MCF 10A (cell line): Measurements from ENCODE around the gene MMD. TPM values are rescaled to one million over a fixed set of nuclear protein-coding genes. Genes with fewer than 3 reads are reported as not detected.
A peak's percentile ranks its signal among the peaks of the same experiment; 100 is the strongest.

ENCODE experiments used
- BruUV-seq: library from RNA; stranded (reverse); fragments of 400-500 nt; replicated peaks from 2 replicates; lab custom pipeline; 2021; lab: Mats Ljungman, UMichigan
- CTCF ChIA-PET: fragments of 300-600 bp; sonication (Branson Sonifier 250); formaldehyde crosslinking; extraction: SDS; loops from one replicate; lab custom pipeline; 2021; ENCODE audit warnings: antibody characterized with exemption, inconsistent platforms; lab: Yijun Ruan, JAX
- POLR2A ChIA-PET: fragments of 300-600, 350-650 bp; sonication (Branson Sonifier 250); formaldehyde crosslinking; extraction: SDS; loops from one replicate; lab custom pipeline; 2020; ENCODE audit warnings: antibody characterized with exemption, inconsistent platforms; lab: Yijun Ruan, JAX
- DNase-seq: peaks from one replicate; pipeline ENCODE4 v3.0.0-alpha.2; 2018; ENCODE audit not compliant: unreplicated experiment
- H3K27ac Mint-ChIP-seq: one replicate; pipeline ENCODE4 v1.8.0; 2022; ENCODE audit warnings: mild to moderate bottlenecking, low read depth, mixed read lengths; ENCODE audit not compliant: unreplicated experiment
- H3K27me3 Mint-ChIP-seq: one replicate; pipeline ENCODE4 v1.8.0; 2022; ENCODE audit warnings: mixed read lengths; ENCODE audit not compliant: insufficient read depth, unreplicated experiment
- H3K36me3 Mint-ChIP-seq: one replicate; pipeline ENCODE4 v1.8.0; 2022; ENCODE audit warnings: mild to moderate bottlenecking, moderate library complexity, mixed read lengths; ENCODE audit not compliant: insufficient read depth, unreplicated experiment
- H3K4me1 Mint-ChIP-seq: one replicate; pipeline ENCODE4 v1.8.0; 2022; ENCODE audit warnings: mixed read lengths; ENCODE audit not compliant: insufficient read depth, unreplicated experiment
- H3K4me3 Mint-ChIP-seq: one replicate; pipeline ENCODE4 v1.8.0; 2022; ENCODE audit warnings: mild to moderate bottlenecking, moderate library complexity, mixed read lengths; ENCODE audit not compliant: unreplicated experiment
- H3K9me3 Mint-ChIP-seq: one replicate; pipeline ENCODE4 v1.8.0; 2022; ENCODE audit warnings: mixed read lengths; ENCODE audit not compliant: unreplicated experiment
- intact Hi-C: fragments of 100-400 bp; cut with micrococcal nuclease; formaldehyde crosslinking; loops from 2 replicates; pipeline ENCODE4 v1.14.1; 2022
- total RNA-seq: library from RNA; stranded (reverse); gene quantifications from 2 replicates; pipeline ENCODE4 v1.2.3, GENCODE V29; 2022
- TF ChIP-seq, protein P1 (sequence below): fragments of 200-600 bp; IDR thresholded peaks from one replicate; pipeline ENCODE4 v1.8.0; 2022; ENCODE audit warnings: antibody characterized with exemption, mild to moderate bottlenecking; ENCODE audit not compliant: unreplicated experiment

The MMD gene
- total RNA-seq, 1 experiment from 2014 or later = 5.9 TPM

DNA sequence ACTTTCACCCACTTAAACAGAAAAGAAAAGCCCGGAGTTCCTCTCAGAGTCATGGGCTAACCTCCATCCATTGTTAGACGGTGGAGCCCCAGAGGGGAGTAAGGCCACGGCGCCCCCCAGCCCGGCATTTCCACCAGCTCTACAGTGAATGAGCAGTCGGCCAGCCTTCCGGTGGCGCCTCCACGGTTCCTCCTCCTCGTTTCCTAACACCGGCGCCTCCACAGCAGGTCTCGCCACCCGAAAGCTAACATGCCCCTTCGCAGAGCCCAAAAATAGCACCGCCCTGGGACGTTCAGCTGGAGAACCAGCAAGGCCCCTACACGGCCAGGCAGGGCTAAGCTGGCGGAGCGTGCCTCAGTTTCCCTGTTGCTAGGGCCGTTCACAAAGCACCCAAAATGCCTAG lies 858 bp downstream of the MMD start:
- Mint-ChIP-seq H3K27me3 (peaks cover 25% of the 10 kb centered on the region), H3K4me1 (peaks cover 6% of the 10 kb centered on the region), H3K4me3 (peak overlapping the region; percentile 84), H3K36me3 (no peaks in the 10 kb centered on the region), H3K9me3 (peaks cover 6% of the 10 kb centered on the region), H3K27ac (peak overlapping the region; percentile 39)
- intact Hi-C loops = loop anchor here (5.0 kb wide), 1 partner anchor 77 kb away; no protein-coding TSS in a partner anchor
- TF ChIP-seq, protein P1, sequence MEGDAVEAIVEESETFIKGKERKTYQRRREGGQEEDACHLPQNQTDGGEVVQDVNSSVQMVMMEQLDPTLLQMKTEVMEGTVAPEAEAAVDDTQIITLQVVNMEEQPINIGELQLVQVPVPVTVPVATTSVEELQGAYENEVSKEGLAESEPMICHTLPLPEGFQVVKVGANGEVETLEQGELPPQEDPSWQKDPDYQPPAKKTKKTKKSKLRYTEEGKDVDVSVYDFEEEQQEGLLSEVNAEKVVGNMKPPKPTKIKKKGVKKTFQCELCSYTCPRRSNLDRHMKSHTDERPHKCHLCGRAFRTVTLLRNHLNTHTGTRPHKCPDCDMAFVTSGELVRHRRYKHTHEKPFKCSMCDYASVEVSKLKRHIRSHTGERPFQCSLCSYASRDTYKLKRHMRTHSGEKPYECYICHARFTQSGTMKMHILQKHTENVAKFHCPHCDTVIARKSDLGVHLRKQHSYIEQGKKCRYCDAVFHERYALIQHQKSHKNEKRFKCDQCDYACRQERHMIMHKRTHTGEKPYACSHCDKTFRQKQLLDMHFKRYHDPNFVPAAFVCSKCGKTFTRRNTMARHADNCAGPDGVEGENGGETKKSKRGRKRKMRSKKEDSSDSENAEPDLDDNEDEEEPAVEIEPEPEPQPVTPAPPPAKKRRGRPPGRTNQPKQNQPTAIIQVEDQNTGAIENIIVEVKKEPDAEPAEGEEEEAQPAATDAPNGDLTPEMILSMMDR = no peak
- BruUV-seq = no TSS peak
- ChIA-PET POLR2A (interaction anchor here (0.6 to 3.4 kb wide), 7 partner anchors 9 to 1895 kb away, joined by 3 to 41 read pairs (median 4); no protein-coding TSS in a partner anchor), CTCF (interaction anchor here (0.6 to 1.1 kb wide), 3 partner anchors 13 to 122 kb away, joined by 3 to 4 read pairs (median 3); partner anchors contain the start of gene SMIM36)
- peak; percentile 33 for DNase-seq

DNA sequence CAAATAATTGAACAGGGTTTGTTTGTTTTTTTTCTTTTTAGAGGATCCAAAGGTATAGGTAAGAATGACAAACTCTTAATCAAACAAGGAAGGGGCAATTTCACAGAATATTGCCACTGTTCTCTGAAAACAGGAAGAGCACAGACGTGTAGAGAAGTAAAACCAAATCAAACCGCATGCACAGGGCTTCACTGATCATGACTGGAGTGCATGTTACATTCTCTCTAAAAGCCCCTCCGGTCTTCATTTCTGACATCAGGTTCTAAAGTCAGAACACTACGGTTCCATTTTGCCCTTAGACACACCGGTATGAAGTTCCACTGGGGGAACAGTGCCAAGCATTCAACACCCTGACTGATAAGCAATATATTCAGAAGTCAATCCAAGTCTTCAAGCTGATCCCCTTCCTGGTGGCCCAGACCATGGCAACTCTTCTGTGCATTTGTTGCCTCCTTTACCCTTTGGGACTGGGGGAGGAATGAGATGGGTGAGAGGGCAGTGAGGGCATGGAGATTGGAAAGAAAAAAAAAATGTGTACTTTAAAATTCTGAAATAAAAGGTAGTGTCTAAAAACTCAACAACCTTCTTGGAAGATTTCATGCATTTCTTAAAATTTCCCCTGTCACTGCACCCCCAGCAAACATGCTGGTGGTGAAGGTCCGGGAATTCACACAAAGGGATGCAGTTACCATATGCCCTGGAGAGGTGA lies 1.4 kb downstream of the MMD start:
- TF ChIP-seq, protein P1 = no peak
- ChIA-PET POLR2A (interaction anchor here (0.5 to 3.4 kb wide), 6 partner anchors 9 to 1612 kb away, joined by 4 to 41 read pairs (median 4); no protein-coding TSS in a partner anchor), CTCF (interaction anchor here (0.6 to 1.1 kb wide), 3 partner anchors 13 to 361 kb away, joined by 3 to 4 read pairs (median 3); no protein-coding TSS in a partner anchor)
- Mint-ChIP-seq H3K4me1 (peaks cover 6% of the 10 kb centered on the region), H3K27me3 (peaks cover 20% of the 10 kb centered on the region), H3K4me3 (peak overlapping the region; percentile 84), H3K36me3 (no peaks in the 10 kb centered on the region), H3K9me3 (peaks cover 6% of the 10 kb centered on the region), H3K27ac (no peak overlapping the region)
- BruUV-seq = TSS peak; percentile 32
- DNase-seq = no peak
- intact Hi-C loops = loop anchor here (5.0 kb wide), 1 partner anchor 77 kb away; no protein-coding TSS in a partner anchor

DNA sequence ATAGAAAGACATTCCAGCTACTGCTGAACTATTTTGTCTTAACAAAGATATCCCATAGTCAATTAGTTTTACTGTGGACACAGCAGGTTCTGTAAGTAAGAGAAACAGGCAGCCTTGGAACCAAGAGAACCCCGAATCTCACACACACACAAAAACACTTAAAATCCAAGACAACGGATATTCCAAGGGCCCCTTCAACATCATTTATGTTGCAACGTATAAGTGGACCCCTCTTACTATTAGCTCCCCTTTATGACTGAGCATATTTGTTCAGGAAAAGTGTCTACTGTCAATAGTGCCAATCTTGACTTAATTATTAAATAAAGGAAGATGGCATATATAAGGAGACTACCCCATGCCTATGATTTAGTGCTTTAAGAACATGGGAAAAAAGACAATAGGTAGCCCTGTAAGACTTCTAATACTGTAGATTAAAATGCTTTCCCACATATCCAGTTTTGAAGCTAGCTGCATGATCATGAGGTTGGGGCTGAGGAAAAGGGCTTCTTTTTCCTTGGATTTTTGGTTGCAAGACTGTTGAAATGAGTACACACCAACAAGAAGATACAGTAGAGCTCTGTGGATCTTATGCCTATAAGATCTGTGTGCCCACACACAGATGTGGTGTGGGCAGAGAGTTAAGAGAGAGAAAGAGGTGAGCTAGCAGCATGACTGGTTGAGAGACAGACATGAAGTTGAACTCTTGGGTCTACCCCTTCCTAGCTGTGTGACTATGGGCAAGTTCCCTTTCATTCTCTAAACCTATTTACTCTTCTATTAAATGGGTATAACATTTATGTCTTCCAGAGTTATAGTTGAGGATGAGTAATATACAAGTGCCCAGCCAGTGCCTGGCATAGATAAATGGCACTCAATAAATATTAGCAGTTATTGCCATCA lies 3.0 kb downstream of the MMD start:
- no TSS peak for BruUV-seq
- Mint-ChIP-seq H3K4me3 (no peak overlapping the region), H3K36me3 (no peaks in the 10 kb centered on the region), H3K27me3 (peaks cover 4% of the 10 kb centered on the region), H3K4me1 (peaks cover 6% of the 10 kb centered on the region), H3K27ac (no peak overlapping the region), H3K9me3 (peaks cover 6% of the 10 kb centered on the region)
- ChIA-PET CTCF (interaction anchor here (0.5 to 1.0 kb wide), 4 partner anchors 15 to 96 kb away, joined by 3 read pairs; no protein-coding TSS in a partner anchor), POLR2A (interaction anchor here (1.8 kb wide), 1 partner anchor 15 kb away, joined by 6 read pairs; no protein-coding TSS in a partner anchor)
- DNase-seq = no peak
- TF ChIP-seq, protein P1 = no peak
- intact Hi-C loops = no loop called here
